NCI-H2171 treated with DMSO at 0.1 percent for 48 hours (cell line): Measurements from ENCODE around the gene NHSL2.
A peak's percentile ranks its signal among the peaks of the same experiment; 100 is the strongest.
"Not testable (repeated sequence)": the region's sequence is repeated elsewhere in the genome, so short reads cannot be mapped to it uniquely, and the experiment has no call there.

Source experiments
- DNase-seq: peaks from one replicate; lab custom pipeline; 2025; lab: John Stamatoyannopoulos, UW

NHSL2 gene

GRCh38 chrX:72130156-72130761, 219.6 kb downstream of the NHSL2 start:
- no peak for DNase-seq

GRCh38 chrX:72130762-72131250, 220.2 kb downstream of the NHSL2 start:
- no peak for DNase-seq

GRCh38 chrX:72131317-72132294, 221.0 kb downstream of the NHSL2 start, which contains the start of gene RTL5:
Gene RTL5, minus strand, starts transcription at chrX:72131915.
- peak; percentile 81 for DNase-seq

DNA sequence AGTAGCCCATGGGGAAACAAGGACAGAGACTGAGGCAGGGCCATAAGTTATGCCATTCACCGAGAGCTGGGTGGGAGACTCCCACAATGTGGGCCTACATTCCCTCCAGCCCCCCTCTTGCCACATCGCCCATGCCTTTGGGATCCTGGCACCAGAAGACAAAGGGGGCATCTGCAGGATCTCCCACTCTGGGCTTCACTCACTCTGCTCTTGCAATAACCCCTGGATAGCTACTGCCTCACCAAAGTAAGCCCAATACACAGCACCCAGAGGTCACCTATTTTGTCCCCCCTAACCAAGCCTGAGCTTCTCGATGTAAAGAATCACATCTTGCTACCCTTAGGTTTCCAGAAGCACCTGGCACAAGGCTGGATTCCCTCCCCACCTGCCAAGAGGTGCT, 221.8 kb downstream of the NHSL2 start:
- DNase-seq = no peak

DNA sequence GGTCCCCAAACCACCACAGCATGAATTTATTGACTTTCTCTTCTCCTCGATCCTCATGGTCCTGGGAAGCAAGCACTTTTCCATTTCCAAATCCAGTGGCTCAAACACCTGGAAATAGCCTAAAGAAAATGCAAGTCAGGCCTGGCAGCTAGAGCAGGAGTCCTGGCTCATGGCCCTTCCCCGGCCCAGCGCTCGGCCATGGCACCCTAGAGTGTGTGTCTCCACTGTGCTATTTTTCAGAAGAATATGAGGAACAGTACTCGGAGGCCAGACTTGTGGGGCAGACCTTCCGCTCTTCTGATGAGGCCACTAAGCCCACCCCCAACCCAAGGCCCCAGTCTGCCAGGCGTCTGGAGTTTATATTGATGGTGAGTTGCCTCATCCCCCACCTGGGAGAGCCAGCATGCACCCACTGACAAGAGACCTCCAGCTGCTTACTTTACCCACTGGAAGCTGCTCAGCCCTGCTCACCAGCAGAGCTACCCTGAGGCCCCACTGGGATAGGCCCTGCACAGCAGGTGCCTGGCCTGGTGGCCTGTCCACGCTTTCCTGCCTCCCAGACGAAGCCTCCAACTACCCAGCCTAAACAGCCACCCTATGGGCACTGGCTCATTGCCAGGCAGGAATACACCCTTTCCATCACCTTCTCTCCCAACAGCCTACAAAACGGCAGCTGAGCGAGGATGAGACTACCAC, 223.4 kb downstream of the NHSL2 start:
- DNase-seq = no peak

GRCh38 chrX:72137846-72138495, 227.3 kb downstream of the NHSL2 start:
- DNase-seq = peak; percentile 47

- no peak for DNase-seq
These were observed 228.9 kb downstream of the NHSL2 start for GRCh38 chrX:72139538-72139937.

- peak; percentile 4 for DNase-seq
These were observed 230.8 kb downstream of the NHSL2 start for GRCh38 chrX:72141372-72142004.

DNA sequence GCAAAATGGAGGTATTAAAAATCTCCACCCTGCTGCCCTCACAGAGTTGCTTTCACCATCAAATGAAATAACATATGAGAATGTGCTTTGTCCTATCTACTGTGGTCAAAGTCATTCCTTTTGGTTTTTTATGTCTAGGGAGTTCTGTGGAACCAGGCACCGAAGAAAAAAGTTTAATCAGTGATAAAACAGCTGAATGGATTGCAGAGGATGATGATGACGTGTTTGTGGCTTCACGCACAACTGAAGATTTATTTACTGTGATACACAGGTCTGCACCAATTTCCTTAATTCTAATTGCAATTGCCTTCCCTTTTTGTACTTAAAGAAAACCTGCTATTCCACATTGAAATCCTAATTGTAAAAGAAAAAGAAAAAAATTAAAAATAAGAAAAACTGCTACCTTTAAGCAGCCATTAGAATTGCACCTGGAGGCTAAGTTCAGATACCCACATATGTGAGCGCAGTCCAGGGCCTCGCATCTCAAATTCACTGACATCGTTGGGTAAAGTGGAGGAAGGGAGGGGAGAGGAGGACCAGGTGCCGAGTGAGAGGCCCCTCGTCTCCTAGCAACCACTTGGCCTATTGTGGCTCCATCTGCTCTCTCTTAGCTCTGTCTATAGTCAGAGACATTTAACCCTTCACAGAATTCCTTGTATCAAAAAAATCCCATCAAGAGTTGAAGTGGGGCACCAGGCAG, 231.6 kb downstream of the NHSL2 start:
- peak; percentile 94 for DNase-seq

DNA sequence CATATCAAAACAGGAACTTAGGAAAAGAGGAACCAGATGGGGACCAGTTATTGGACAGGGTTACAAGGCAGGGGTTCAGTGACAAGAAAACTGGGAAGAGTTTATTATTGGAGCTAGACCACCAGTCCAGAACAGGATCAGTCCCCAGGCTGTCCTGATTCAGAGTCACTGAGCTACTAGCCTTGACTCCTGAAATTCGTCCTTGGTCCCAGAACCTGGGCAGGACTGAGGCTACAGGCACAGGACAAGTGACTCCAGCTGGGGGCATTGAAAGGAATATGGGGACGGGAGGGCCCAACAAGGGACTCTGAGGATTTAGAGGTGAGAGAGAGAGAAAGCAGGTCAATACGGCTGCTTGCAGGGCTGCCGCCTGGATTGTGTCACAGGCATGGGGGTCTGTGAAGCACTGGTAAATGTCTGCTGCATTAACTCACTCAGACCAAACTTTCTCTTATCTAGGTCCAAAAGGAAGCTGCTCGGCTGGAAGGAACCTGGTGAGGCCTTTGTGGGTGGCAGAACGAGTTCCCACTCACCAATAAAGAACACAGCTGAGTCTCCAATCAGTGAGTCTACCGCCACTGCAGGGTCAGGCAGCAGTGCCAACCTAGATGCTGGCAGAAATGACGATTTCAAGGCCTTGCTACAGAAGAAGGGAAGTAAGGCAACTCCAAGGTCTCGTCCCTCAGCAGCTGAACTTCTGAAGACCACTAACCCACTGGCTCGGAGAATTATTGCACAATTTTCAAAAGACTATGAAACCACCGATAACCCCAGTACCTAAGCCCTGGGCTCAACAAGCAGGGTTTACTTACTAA, 232.4 kb downstream of the NHSL2 start:
- DNase-seq = no peak

DNA sequence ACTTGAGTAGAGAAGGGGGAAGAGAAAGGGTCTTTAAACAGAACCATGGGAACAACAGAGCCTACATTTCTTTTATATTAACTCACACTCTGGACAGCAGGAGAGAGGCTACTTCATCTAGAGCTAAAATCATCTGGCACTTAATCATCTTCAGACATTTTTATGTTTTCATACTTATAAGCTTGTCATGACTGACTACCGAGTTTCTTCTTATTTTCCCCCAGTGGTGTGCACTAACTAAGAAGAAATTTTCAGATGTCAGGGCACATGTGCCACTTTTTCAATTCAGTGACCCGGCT, 232.9 kb downstream of the NHSL2 start:
- DNase-seq = no peak

DNA sequence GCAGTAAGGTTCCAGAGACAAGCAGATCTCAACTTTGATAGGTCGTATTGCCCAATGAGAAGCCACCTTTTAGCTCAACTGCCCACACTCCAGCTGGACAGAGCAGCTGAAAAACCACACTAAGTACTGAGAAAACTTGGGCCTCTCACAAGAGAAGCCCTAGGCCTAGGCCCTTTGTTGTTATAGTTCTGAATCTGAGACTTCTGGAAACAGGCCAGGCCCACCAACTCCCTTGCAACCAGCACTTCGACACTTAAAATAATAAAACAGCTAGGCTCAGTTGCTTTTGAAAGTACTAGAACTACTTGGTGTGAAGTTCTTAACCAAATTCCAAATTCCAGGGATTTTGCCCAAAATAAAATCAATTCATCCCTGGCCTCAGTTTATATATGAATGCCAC, 234.5 kb downstream of the NHSL2 start:
- DNase-seq = no peak

GRCh38 chrX:72146527-72146926, 235.9 kb downstream of the NHSL2 start:
- no peak for DNase-seq

DNA sequence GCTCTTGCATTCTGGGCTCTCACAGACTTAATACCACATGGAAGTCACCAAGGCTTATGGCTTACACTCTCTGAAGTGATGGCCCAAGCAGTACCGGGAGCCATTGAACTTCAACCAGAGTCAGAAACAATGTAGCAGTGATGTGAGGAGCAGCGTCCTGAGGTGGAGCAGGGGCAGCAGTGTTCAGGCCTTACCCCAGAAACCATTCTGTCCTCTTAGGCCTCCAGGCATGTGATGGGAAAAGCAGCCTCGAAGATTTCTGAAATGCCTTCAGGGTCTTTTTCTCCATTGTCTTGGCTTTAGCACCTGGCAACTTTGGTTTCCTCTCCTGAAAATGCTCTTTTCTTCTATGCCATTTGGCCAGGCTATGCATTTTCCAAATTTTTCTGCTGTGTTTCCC, 248.1 kb downstream of the NHSL2 start:
- no peak for DNase-seq

DNA sequence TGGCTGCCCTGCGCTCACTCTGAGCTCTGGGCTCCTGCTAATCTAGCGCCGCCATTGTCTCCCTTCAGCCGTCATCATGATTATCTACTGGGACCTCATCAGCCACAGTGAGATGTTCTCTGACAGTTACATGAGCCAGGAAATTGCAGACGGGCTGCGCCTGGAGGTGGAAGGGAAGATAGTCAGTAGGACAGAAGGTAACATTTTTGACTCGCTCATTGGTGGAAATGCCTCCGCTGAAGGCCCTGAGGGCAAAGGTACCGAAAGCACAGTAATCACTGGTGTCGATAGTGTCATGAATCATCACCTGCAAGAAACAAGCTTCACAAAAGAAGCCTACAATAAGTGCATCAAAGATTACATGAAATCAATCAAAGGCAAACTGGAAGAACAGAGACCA, 249.1 kb downstream of the NHSL2 start:
- no peak for DNase-seq

DNA sequence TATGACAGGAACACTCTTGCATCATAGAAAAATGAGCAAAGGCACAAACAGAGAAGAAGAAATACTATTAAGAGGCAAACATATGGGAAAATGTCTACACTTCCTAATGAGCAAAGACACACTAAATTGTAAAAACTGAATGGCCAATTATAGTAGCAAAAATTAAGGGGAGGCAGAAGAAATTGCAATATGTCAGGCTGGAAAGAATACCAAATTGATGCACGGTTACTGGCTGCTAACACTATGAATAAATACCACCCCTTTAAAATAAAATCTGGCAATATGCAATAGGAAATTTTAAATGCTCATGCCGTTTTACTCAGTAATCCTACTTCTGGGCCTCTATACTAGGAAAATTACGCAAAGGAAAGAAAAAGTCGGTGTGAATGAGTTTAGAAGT, 254.9 kb downstream of the NHSL2 start:
- DNase-seq = no peak

GRCh38 chrX:72169008-72169728, 258.5 kb downstream of the NHSL2 start:
- DNase-seq = no peak

- not testable (repeated sequence) for DNase-seq
These were observed 265.6 kb downstream of the NHSL2 start for GRCh38 chrX:72176289-72176688.

- DNase-seq = no peak
These were observed 266.3 kb downstream of the NHSL2 start for GRCh38 chrX:72176981-72177380.

DNA sequence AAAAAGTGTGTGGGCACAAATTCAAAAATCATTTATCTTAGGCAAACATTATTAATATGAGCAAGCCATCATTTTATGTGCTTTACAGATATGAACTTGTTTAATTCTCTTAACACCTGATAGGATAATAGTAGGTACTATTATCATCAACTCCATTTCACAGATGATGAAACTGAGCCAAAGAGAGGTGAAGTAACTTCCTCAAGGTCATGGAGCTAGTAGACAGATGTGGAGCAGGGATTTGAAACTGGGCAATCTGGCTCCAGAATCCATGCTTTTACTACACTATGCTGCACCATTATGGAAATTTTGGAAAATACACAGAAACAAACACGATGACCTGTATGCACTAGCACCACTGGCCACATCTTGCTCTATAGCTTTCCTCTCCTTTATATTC, 269.9 kb downstream of the NHSL2 start:
- peak; percentile 39 for DNase-seq
